ENCODE data around the gene FCGR2B.
"Not testable (repeated sequence)": the region's sequence is repeated elsewhere in the genome, so short reads cannot be mapped to it uniquely, and the experiment has no call there.

The FCGR2B gene

GRCh38 chr1:161663569-161663968, 626 bp downstream of the FCGR2B start:
- H3K27ac ChIP-seq (ENCODE audit: low read depth, low read length); H3K4me1 ChIP-seq (ENCODE audit: control insufficient read depth, insufficient read depth, low read length); H3K4me3 ChIP-seq (ENCODE audit: low read length); H3K9ac ChIP-seq (ENCODE audit: low read length); H3K27me3 ChIP-seq (ENCODE audit: control insufficient read depth, insufficient read depth, low read length); H3K36me3 ChIP-seq (ENCODE audit: control insufficient read depth, insufficient read depth, low read length): not testable (repeated sequence)

- H3K9ac ChIP-seq (ENCODE audit: low read length); H3K4me3 ChIP-seq (ENCODE audit: low read length); H3K36me3 ChIP-seq (ENCODE audit: control insufficient read depth, insufficient read depth, low read length); H3K4me1 ChIP-seq (ENCODE audit: control insufficient read depth, insufficient read depth, low read length); H3K27ac ChIP-seq (ENCODE audit: low read depth, low read length); H3K27me3 ChIP-seq (ENCODE audit: control insufficient read depth, insufficient read depth, low read length): not testable (repeated sequence)
These were observed 1.7 kb downstream of the FCGR2B start for GRCh38 chr1:161664689-161665088.

- H3K9ac ChIP-seq (ENCODE audit: low read length); H3K4me3 ChIP-seq (ENCODE audit: low read length); H3K27me3 ChIP-seq (ENCODE audit: control insufficient read depth, insufficient read depth, low read length); H3K36me3 ChIP-seq (ENCODE audit: control insufficient read depth, insufficient read depth, low read length); H3K4me1 ChIP-seq (ENCODE audit: control insufficient read depth, insufficient read depth, low read length); H3K27ac ChIP-seq (ENCODE audit: low read depth, low read length): not testable (repeated sequence)
These were observed 8.4 kb downstream of the FCGR2B start for GRCh38 chr1:161671045-161672020.

- not testable (repeated sequence) for H3K27ac ChIP-seq (ENCODE audit: low read depth, low read length); H3K36me3 ChIP-seq (ENCODE audit: control insufficient read depth, insufficient read depth, low read length); H3K9ac ChIP-seq (ENCODE audit: low read length); H3K27me3 ChIP-seq (ENCODE audit: control insufficient read depth, insufficient read depth, low read length); H3K4me1 ChIP-seq (ENCODE audit: control insufficient read depth, insufficient read depth, low read length); H3K4me3 ChIP-seq (ENCODE audit: low read length)
These were observed 10.5 kb downstream of the FCGR2B start for GRCh38 chr1:161673437-161673836.

GRCh38 chr1:161674447-161674846, 11.5 kb downstream of the FCGR2B start:
- H3K9ac ChIP-seq (ENCODE audit: low read length); H3K27me3 ChIP-seq (ENCODE audit: control insufficient read depth, insufficient read depth, low read length); H3K4me3 ChIP-seq (ENCODE audit: low read length); H3K4me1 ChIP-seq (ENCODE audit: control insufficient read depth, insufficient read depth, low read length); H3K27ac ChIP-seq (ENCODE audit: low read depth, low read length); H3K36me3 ChIP-seq (ENCODE audit: control insufficient read depth, insufficient read depth, low read length): not testable (repeated sequence)

GRCh38 chr1:161674908-161675307, 12.0 kb downstream of the FCGR2B start:
- H3K4me1 ChIP-seq (ENCODE audit: control insufficient read depth, insufficient read depth, low read length); H3K27me3 ChIP-seq (ENCODE audit: control insufficient read depth, insufficient read depth, low read length); H3K4me3 ChIP-seq (ENCODE audit: low read length); H3K9ac ChIP-seq (ENCODE audit: low read length); H3K27ac ChIP-seq (ENCODE audit: low read depth, low read length); H3K36me3 ChIP-seq (ENCODE audit: control insufficient read depth, insufficient read depth, low read length): not testable (repeated sequence)

GRCh38 chr1:161676441-161676840, 13.5 kb downstream of the FCGR2B start:
- Histone ChIP-seq H3K4me1 (ENCODE audit: control insufficient read depth, insufficient read depth, low read length) (no peaks in the 10 kb centered on the region), H3K4me3 (ENCODE audit: low read length) (no peak overlapping the region), H3K27ac (ENCODE audit: low read depth, low read length) (no peak overlapping the region), H3K27me3 (ENCODE audit: control insufficient read depth, insufficient read depth, low read length) (no peaks in the 10 kb centered on the region), H3K36me3 (ENCODE audit: control insufficient read depth, insufficient read depth, low read length) (no peaks in the 10 kb centered on the region), H3K9ac (ENCODE audit: low read length) (no peak overlapping the region)

GRCh38 chr1:161676958-161677689, 14.2 kb downstream of the FCGR2B start:
- H3K4me1 ChIP-seq (ENCODE audit: control insufficient read depth, insufficient read depth, low read length), result no peaks in the 10 kb centered on the region
- H3K36me3 ChIP-seq (ENCODE audit: control insufficient read depth, insufficient read depth, low read length), result no peaks in the 10 kb centered on the region
- no peak overlapping the region for H3K27ac ChIP-seq (ENCODE audit: low read depth, low read length)
- H3K27me3 ChIP-seq (ENCODE audit: control insufficient read depth, insufficient read depth, low read length), result no peaks in the 10 kb centered on the region
- H3K9ac ChIP-seq (ENCODE audit: low read length), result no peak overlapping the region
- H3K4me3 ChIP-seq (ENCODE audit: low read length), result no peak overlapping the region

- no peak overlapping the region for H3K9ac ChIP-seq (ENCODE audit: low read length)
- no peak overlapping the region for H3K27ac ChIP-seq (ENCODE audit: low read depth, low read length)
- no peaks in the 10 kb centered on the region for H3K36me3 ChIP-seq (ENCODE audit: control insufficient read depth, insufficient read depth, low read length)
- H3K27me3 ChIP-seq (ENCODE audit: control insufficient read depth, insufficient read depth, low read length), result no peaks in the 10 kb centered on the region
- no peaks in the 10 kb centered on the region for H3K4me1 ChIP-seq (ENCODE audit: control insufficient read depth, insufficient read depth, low read length)
- H3K4me3 ChIP-seq (ENCODE audit: low read length), result no peak overlapping the region
These were observed 15.6 kb downstream of the FCGR2B start for GRCh38 chr1:161678500-161678899.

GRCh38 chr1:161681879-161682278, 18.9 kb downstream of the FCGR2B start:
- Histone ChIP-seq H3K36me3 (ENCODE audit: control insufficient read depth, insufficient read depth, low read length) (no peaks in the 10 kb centered on the region), H3K9ac (ENCODE audit: low read length) (no peak overlapping the region), H3K27ac (ENCODE audit: low read depth, low read length) (no peak overlapping the region), H3K4me3 (ENCODE audit: low read length) (no peak overlapping the region), H3K27me3 (ENCODE audit: control insufficient read depth, insufficient read depth, low read length) (no peaks in the 10 kb centered on the region), H3K4me1 (ENCODE audit: control insufficient read depth, insufficient read depth, low read length) (no peaks in the 10 kb centered on the region)

GRCh38 chr1:161688946-161689345, 26.0 kb downstream of the FCGR2B start:
- Histone ChIP-seq H3K4me1 (ENCODE audit: control insufficient read depth, insufficient read depth, low read length) (no peaks in the 10 kb centered on the region), H3K4me3 (ENCODE audit: low read length) (no peak overlapping the region), H3K27me3 (ENCODE audit: control insufficient read depth, insufficient read depth, low read length) (no peaks in the 10 kb centered on the region), H3K9ac (ENCODE audit: low read length) (no peak overlapping the region), H3K27ac (ENCODE audit: low read depth, low read length) (no peak overlapping the region), H3K36me3 (ENCODE audit: control insufficient read depth, insufficient read depth, low read length) (no peaks in the 10 kb centered on the region)

GRCh38 chr1:161691846-161692245, 28.9 kb downstream of the FCGR2B start:
- no peak overlapping the region for H3K27ac ChIP-seq (ENCODE audit: low read depth, low read length)
- H3K4me1 ChIP-seq (ENCODE audit: control insufficient read depth, insufficient read depth, low read length), result no peaks in the 10 kb centered on the region
- no peaks in the 10 kb centered on the region for H3K36me3 ChIP-seq (ENCODE audit: control insufficient read depth, insufficient read depth, low read length)
- no peaks in the 10 kb centered on the region for H3K27me3 ChIP-seq (ENCODE audit: control insufficient read depth, insufficient read depth, low read length)
- no peak overlapping the region for H3K4me3 ChIP-seq (ENCODE audit: low read length)
- H3K9ac ChIP-seq (ENCODE audit: low read length), result no peak overlapping the region

All from rectal smooth muscle tissue (tissue), 1 donor.